GM12873 (cell line): ENCODE results near the gene RDH5.

Experiments used
- TF ChIP-seq, protein P1 (sequence below): IDR thresholded peaks from 2 replicates; pipeline ENCODE4 v1.5.1; 2012; ENCODE audit warnings: low read depth, mild to moderate bottlenecking, moderate library complexity, low read length, control low read depth; ENCODE audit not compliant: insufficient read depth; ENCODE audit errors: missing control alignments

RDH5 gene

DNA sequence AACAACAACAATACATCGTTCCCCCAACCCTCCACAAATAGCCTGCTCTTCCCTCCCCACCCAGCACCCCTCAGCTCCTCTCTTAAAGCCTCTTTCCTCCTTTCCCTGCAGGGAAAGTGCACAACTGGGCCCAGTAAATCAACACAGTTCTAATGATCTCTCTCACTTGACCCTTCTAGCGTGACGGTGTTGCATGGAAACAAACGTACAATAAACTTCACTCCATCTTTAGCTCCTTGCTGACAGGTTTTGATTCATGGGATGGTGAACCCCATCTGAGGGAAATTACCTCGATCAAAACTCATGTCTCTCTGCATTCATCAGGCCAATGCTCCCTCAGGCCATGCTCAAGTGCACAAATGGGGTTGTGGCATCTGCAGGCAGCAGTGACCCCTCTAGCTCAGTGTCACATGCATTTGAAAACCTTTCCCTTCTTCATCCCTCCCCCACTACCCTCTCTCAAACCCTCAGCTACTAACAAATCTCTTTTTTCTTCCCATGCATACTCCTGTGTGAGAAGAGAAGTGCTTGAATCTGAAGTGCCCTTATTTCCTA, 45.6 kb downstream of the RDH5 start:
- TF ChIP-seq, protein P1, sequence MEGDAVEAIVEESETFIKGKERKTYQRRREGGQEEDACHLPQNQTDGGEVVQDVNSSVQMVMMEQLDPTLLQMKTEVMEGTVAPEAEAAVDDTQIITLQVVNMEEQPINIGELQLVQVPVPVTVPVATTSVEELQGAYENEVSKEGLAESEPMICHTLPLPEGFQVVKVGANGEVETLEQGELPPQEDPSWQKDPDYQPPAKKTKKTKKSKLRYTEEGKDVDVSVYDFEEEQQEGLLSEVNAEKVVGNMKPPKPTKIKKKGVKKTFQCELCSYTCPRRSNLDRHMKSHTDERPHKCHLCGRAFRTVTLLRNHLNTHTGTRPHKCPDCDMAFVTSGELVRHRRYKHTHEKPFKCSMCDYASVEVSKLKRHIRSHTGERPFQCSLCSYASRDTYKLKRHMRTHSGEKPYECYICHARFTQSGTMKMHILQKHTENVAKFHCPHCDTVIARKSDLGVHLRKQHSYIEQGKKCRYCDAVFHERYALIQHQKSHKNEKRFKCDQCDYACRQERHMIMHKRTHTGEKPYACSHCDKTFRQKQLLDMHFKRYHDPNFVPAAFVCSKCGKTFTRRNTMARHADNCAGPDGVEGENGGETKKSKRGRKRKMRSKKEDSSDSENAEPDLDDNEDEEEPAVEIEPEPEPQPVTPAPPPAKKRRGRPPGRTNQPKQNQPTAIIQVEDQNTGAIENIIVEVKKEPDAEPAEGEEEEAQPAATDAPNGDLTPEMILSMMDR: no peak

DNA sequence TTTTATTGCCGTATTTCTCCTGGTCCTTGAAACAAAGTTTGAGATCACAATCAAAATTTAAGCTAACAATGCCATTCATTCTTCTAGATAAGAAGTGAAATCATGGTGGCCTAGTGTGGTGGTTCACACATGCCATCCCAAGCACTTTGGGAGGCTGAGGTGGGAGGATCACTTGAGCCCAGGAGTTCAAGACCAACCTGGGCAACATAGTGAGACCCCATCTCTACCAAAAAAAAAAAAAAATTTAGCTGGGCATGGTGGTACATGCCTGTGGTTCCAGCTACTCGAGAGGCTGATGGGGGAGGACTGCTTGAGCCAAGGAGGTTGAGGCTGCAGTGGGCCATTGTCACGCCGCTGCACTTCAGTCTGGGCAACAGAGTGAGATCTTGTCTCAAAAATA, 47.0 kb downstream of the RDH5 start:
- TF ChIP-seq, protein P1: no peak

DNA sequence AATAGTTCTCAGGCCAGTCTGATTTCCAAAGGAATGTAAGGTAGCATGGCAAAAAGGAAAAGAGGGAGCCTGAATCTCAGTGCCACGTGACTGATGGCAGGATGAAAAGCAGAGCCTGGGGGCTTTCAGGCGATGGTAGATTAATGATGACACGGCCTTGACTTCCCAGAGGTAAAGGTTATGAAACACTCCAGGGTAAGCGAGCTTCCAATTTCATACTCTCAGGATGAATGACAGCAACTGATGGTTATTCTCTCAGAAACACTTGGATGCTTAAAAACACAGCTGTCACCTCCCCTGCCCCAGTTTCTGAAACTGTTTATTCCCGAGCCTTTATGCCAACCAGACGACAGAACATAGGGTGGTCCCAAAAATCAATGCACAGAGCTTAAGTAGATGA, 51.5 kb downstream of the RDH5 start:
- TF ChIP-seq, protein P1: no peak
